ENCODE data around the gene FOSB.

The FOSB gene

GRCh38 chr19:45499196-45500180, 31.7 kb downstream of the FOSB start:
- Histone ChIP-seq H3K27ac (ENCODE audit: low read depth, low read length) (no peak overlapping the region), H3K4me3 (ENCODE audit: low read depth, low read length) (peak overlapping the region; percentile 59), H3K9ac (ENCODE audit: low read length) (peak overlapping the region; percentile 52), H3K4me1 (ENCODE audit: control insufficient read depth, insufficient read depth, low read length) (peaks cover 29% of the 10 kb centered on the region), H3K27me3 (ENCODE audit: control insufficient read depth, insufficient read depth, low read length) (peaks cover 23% of the 10 kb centered on the region), H3K9me3 (ENCODE audit: control insufficient read depth, insufficient read depth, low read depth, low read length) (no peaks in the 10 kb centered on the region), H3K36me3 (ENCODE audit: control insufficient read depth, insufficient read depth, low read length) (0 out of 2 replicates have a peak, but pooled peaks cover under 1% of the 10 kb centered on the region)

GRCh38 chr19:45500918-45501729, 33.3 kb downstream of the FOSB start:
- Histone ChIP-seq H3K9me3 (ENCODE audit: control insufficient read depth, insufficient read depth, low read depth, low read length) (no peaks in the 10 kb centered on the region), H3K27me3 (ENCODE audit: control insufficient read depth, insufficient read depth, low read length) (peaks cover 22% of the 10 kb centered on the region), H3K27ac (ENCODE audit: low read depth, low read length) (no peak overlapping the region), H3K4me1 (ENCODE audit: control insufficient read depth, insufficient read depth, low read length) (peaks cover 35% of the 10 kb centered on the region), H3K9ac (ENCODE audit: low read length) (no peak overlapping the region), H3K36me3 (ENCODE audit: control insufficient read depth, insufficient read depth, low read length) (no peaks in the 10 kb centered on the region), H3K4me3 (ENCODE audit: low read depth, low read length) (peak overlapping the region; percentile 25)

GRCh38 chr19:45501730-45502014, 33.9 kb downstream of the FOSB start:
- no peaks in the 10 kb centered on the region for H3K36me3 ChIP-seq (ENCODE audit: control insufficient read depth, insufficient read depth, low read length)
- peaks cover 21% of the 10 kb centered on the region for H3K27me3 ChIP-seq (ENCODE audit: control insufficient read depth, insufficient read depth, low read length)
- H3K4me1 ChIP-seq (ENCODE audit: control insufficient read depth, insufficient read depth, low read length), result peaks cover 37% of the 10 kb centered on the region
- H3K9ac ChIP-seq (ENCODE audit: low read length), result no peak overlapping the region
- no peaks in the 10 kb centered on the region for H3K9me3 ChIP-seq (ENCODE audit: control insufficient read depth, insufficient read depth, low read depth, low read length)
- peak overlapping the region; percentile 25 for H3K4me3 ChIP-seq (ENCODE audit: low read depth, low read length)
- no peak overlapping the region for H3K27ac ChIP-seq (ENCODE audit: low read depth, low read length)

- no peaks in the 10 kb centered on the region for H3K36me3 ChIP-seq (ENCODE audit: control insufficient read depth, insufficient read depth, low read length)
- no peak overlapping the region for H3K27ac ChIP-seq (ENCODE audit: low read depth, low read length)
- no peak overlapping the region for H3K9ac ChIP-seq (ENCODE audit: low read length)
- peaks cover 21% of the 10 kb centered on the region for H3K27me3 ChIP-seq (ENCODE audit: control insufficient read depth, insufficient read depth, low read length)
- 0 out of 2 replicates have a peak overlapping the region, but pooled peaks have one; percentile 25 for H3K4me3 ChIP-seq (ENCODE audit: low read depth, low read length)
- no peaks in the 10 kb centered on the region for H3K9me3 ChIP-seq (ENCODE audit: control insufficient read depth, insufficient read depth, low read depth, low read length)
- H3K4me1 ChIP-seq (ENCODE audit: control insufficient read depth, insufficient read depth, low read length), result peaks cover 37% of the 10 kb centered on the region
Observed at GRCh38 chr19:45502111-45502510, 34.3 kb downstream of the FOSB start.

GRCh38 chr19:45503909-45504308, 36.1 kb downstream of the FOSB start:
- H3K9me3 ChIP-seq (ENCODE audit: control insufficient read depth, insufficient read depth, low read depth, low read length), result no peaks in the 10 kb centered on the region
- no peaks in the 10 kb centered on the region for H3K36me3 ChIP-seq (ENCODE audit: control insufficient read depth, insufficient read depth, low read length)
- no peak overlapping the region for H3K4me3 ChIP-seq (ENCODE audit: low read depth, low read length)
- H3K4me1 ChIP-seq (ENCODE audit: control insufficient read depth, insufficient read depth, low read length), result peaks cover 27% of the 10 kb centered on the region
- no peak overlapping the region for H3K9ac ChIP-seq (ENCODE audit: low read length)
- H3K27ac ChIP-seq (ENCODE audit: low read depth, low read length), result no peak overlapping the region
- peaks cover 7% of the 10 kb centered on the region for H3K27me3 ChIP-seq (ENCODE audit: control insufficient read depth, insufficient read depth, low read length)

GRCh38 chr19:45505151-45505995, 37.6 kb downstream of the FOSB start:
- no peak overlapping the region for H3K27ac ChIP-seq (ENCODE audit: low read depth, low read length)
- no peak overlapping the region for H3K9ac ChIP-seq (ENCODE audit: low read length)
- H3K36me3 ChIP-seq (ENCODE audit: control insufficient read depth, insufficient read depth, low read length), result no peaks in the 10 kb centered on the region
- peaks cover 28% of the 10 kb centered on the region for H3K4me1 ChIP-seq (ENCODE audit: control insufficient read depth, insufficient read depth, low read length)
- H3K4me3 ChIP-seq (ENCODE audit: low read depth, low read length), result no peak overlapping the region
- no peaks in the 10 kb centered on the region for H3K27me3 ChIP-seq (ENCODE audit: control insufficient read depth, insufficient read depth, low read length)
- no peaks in the 10 kb centered on the region for H3K9me3 ChIP-seq (ENCODE audit: control insufficient read depth, insufficient read depth, low read depth, low read length)

GRCh38 chr19:45505996-45506245, 38.1 kb downstream of the FOSB start:
- Histone ChIP-seq H3K27ac (ENCODE audit: low read depth, low read length) (peak overlapping the region; percentile 73; the same call in 1 of the 2 replicates), H3K9ac (ENCODE audit: low read length) (peak overlapping the region; percentile 7)

GRCh38 chr19:45506246-45506988, 38.6 kb downstream of the FOSB start:
- Histone ChIP-seq H3K4me3 (ENCODE audit: low read depth, low read length) (peak overlapping the region; percentile 100), H3K27ac (ENCODE audit: low read depth, low read length) (peak overlapping the region; percentile 73; the same call in 1 of the 2 replicates), H3K27me3 (ENCODE audit: control insufficient read depth, insufficient read depth, low read length) (no peaks in the 10 kb centered on the region), H3K9ac (ENCODE audit: low read length) (peak overlapping the region; percentile 96), H3K36me3 (ENCODE audit: control insufficient read depth, insufficient read depth, low read length) (no peaks in the 10 kb centered on the region), H3K4me1 (ENCODE audit: control insufficient read depth, insufficient read depth, low read length) (peaks cover 21% of the 10 kb centered on the region), H3K9me3 (ENCODE audit: control insufficient read depth, insufficient read depth, low read depth, low read length) (no peaks in the 10 kb centered on the region)

More at GRCh38 chr19:45505996-45506245, 38.1 kb downstream of the FOSB start:
- Histone ChIP-seq H3K36me3 (ENCODE audit: control insufficient read depth, insufficient read depth, low read length) (no peaks in the 10 kb centered on the region), H3K27me3 (ENCODE audit: control insufficient read depth, insufficient read depth, low read length) (no peaks in the 10 kb centered on the region), H3K4me3 (ENCODE audit: low read depth, low read length) (peak overlapping the region; percentile 100), H3K9me3 (ENCODE audit: control insufficient read depth, insufficient read depth, low read depth, low read length) (no peaks in the 10 kb centered on the region), H3K4me1 (ENCODE audit: control insufficient read depth, insufficient read depth, low read length) (peaks cover 26% of the 10 kb centered on the region)

GRCh38 chr19:45506989-45507871, 39.4 kb downstream of the FOSB start, which contains the start of gene VASP:
TSS of gene VASP (plus strand) at chr19:45507479. CDS start at chr19:45507772, 293 bp downstream.
- peak within 1 kb of the TSS; percentile 84 for H3K27ac ChIP-seq (ENCODE audit: low read depth, low read length)
- no peaks in the 10 kb centered on the region for H3K9me3 ChIP-seq (ENCODE audit: control insufficient read depth, insufficient read depth, low read depth, low read length)
- peak within 1 kb of the TSS; percentile 100 for H3K4me3 ChIP-seq (ENCODE audit: low read depth, low read length)
- H3K36me3 ChIP-seq (ENCODE audit: control insufficient read depth, insufficient read depth, low read length), result no peaks in the 10 kb centered on the region
- peaks cover 14% of the 10 kb centered on the region for H3K4me1 ChIP-seq (ENCODE audit: control insufficient read depth, insufficient read depth, low read length)
- peak within 1 kb of the TSS; percentile 96 for H3K9ac ChIP-seq (ENCODE audit: low read length)
- no peaks in the 10 kb centered on the region for H3K27me3 ChIP-seq (ENCODE audit: control insufficient read depth, insufficient read depth, low read length)

All from HUES6 (cell line).